ENCODE data around the gene FLNC. TPM values are rescaled to one million over a fixed set of nuclear protein-coding genes. Genes with fewer than 3 reads are reported as not detected.

FLNC gene, protein sequence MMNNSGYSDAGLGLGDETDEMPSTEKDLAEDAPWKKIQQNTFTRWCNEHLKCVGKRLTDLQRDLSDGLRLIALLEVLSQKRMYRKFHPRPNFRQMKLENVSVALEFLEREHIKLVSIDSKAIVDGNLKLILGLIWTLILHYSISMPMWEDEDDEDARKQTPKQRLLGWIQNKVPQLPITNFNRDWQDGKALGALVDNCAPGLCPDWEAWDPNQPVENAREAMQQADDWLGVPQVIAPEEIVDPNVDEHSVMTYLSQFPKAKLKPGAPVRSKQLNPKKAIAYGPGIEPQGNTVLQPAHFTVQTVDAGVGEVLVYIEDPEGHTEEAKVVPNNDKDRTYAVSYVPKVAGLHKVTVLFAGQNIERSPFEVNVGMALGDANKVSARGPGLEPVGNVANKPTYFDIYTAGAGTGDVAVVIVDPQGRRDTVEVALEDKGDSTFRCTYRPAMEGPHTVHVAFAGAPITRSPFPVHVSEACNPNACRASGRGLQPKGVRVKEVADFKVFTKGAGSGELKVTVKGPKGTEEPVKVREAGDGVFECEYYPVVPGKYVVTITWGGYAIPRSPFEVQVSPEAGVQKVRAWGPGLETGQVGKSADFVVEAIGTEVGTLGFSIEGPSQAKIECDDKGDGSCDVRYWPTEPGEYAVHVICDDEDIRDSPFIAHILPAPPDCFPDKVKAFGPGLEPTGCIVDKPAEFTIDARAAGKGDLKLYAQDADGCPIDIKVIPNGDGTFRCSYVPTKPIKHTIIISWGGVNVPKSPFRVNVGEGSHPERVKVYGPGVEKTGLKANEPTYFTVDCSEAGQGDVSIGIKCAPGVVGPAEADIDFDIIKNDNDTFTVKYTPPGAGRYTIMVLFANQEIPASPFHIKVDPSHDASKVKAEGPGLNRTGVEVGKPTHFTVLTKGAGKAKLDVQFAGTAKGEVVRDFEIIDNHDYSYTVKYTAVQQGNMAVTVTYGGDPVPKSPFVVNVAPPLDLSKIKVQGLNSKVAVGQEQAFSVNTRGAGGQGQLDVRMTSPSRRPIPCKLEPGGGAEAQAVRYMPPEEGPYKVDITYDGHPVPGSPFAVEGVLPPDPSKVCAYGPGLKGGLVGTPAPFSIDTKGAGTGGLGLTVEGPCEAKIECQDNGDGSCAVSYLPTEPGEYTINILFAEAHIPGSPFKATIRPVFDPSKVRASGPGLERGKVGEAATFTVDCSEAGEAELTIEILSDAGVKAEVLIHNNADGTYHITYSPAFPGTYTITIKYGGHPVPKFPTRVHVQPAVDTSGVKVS (N-terminal part only)
- 152 and 239 TPM in 2 replicates for total RNA-seq

DNA sequence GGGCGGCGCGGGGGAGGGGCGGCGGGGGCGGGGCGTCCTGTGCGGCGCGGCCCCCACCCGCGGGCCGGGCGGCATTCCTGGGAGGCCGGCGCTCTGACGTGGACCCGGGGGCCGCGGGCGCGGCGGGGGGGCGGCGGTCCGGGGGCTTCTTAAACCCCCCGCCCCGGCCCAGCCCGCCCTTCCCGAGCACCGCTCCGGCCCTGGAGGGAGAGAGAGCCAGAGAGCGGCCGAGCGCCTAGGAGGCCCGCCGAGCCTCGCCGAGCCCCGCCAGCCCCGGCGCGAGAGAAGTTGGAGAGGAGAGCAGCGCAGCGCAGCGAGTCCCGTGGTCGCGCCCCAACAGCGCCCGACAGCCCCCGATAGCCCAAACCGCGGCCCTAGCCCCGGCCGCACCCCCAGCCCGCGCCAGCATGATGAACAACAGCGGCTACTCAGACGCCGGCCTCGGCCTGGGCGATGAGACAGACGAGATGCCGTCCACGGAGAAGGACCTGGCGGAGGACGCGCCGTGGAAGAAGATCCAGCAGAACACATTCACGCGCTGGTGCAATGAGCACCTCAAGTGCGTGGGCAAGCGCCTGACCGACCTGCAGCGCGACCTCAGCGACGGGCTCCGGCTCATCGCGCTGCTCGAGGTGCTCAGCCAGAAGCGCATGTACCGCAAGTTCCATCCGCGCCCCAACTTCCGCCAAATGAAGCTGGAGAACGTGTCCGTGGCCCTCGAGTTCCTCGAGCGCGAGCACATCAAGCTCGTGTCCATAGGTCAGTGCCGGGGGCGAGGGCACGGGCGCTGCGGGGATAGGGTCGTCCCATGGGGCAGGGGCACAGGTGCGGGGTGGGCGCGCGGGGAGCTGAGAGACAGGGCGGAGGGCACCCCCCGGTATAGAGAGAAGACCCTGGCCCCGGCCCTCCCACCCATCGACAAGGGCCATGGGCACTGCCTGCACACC is at the start of gene FLNC:
Gene FLNC (plus strand): TSS at position 176 of the 947 bp plus-strand sequence. CDS start 232 bp downstream, at position 408.

DNA sequence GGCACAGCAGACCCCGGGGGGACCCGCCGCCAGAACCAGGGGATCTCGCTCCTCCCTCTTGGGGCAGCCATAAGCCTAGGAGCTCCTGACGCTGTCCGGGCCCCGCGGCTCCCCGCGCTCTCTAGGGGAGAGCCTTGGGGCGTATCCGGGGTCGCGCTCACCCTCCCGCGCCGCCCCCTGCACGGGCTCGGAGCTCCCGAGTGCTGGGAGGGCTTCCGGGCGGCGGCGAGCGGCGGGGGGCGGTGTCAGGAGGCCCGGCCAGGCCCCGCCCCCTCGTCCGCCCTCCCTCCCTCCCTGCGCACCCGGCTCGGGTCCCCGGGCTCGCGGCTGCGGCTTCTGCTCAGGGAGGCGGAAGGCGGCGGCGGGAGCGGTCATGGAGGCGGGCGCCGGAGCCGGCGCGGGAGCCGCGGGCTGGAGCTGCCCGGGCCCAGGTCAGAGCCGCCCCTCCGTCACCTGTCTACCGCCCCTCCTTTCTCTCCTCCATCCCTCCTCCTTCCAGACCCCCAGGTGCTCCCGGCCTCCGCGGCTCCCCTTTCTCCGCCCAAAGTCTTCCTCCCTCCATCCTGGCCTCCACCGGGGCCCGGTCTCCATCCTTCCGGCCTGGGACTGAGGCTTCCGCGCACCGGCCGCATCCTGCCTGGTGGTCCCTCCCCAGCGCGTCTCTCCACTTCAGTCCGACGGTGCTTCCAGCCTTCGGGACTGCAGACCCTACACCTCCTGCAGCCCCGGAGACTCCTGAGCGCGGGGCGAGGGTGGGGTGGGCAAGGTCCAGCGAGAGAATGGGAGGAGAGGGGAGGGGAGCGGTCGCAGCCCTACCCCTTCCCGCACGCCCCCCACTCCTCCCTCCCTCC is 38.9 kb upstream of the FLNC start, which contains the start of gene CCDC136:
Gene CCDC136 (plus strand): TSS at position 848 of the 851 bp plus-strand sequence. CDS start 444 bp downstream, outside the sequence.

DNA sequence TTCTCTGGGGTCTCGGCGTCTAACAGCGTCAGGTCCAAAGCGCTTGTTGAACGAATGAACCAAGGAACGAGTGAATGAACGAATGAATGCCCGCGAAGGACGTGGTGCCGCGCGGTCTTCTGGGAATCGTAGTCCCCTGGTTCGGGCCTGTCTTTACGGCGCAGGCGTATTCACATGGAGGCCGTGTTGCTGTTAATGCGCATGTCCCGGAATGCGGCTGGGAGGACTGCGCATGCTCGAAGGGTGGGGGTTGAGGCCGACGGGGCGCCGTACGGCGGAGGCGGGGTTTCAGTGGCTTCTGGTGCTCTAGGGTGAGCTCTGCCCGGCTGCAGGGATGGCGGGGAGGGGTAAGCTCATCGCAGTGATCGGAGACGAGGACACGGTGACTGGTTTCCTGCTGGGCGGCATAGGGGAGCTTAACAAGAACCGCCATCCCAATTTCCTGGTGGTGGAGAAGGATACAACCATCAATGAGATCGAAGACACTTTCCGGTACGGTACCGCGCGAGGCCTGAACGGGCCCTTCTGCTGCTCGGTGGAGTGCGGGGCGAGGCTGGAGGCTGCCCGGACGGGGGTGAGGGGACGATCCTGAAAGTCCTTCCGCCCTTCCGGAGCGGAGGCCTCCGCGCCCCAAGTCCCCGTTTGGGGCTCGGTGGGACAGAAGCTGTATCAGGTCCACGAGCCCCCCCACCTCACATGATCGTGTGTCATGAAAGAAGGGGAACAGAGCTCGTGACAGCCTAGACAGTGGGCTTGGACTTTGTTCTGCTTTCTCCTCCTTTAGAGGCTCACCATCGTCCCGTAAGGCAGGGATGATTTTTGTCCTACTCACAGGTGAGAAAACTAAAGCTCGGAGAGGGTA is 32.6 kb downstream of the FLNC start, which contains the start of gene ATP6V1F:
Gene ATP6V1F (plus strand): TSS at position 286 of the 862 bp plus-strand sequence. CDS start 49 bp downstream, at position 335.

Other genes starting within 250 kb of the FLNC start
- gene GARIN1A, start 158.1 kb upstream of the FLNC start, total RNA-seq: 0.18 and 0.28 TPM in 2 replicates
- gene CALU, start 91.0 kb upstream of the FLNC start, total RNA-seq: 516 and 841 TPM in 2 replicates
- not detected in 2 replicates for gene OPN1SW, start 54.6 kb upstream of the FLNC start, total RNA-seq
- 2.3 and 3.6 TPM in 2 replicates for gene CCDC136, start 38.4 kb upstream of the FLNC start, total RNA-seq
- 74.5 and 76.3 TPM in 2 replicates for gene ATP6V1F, start 32.5 kb downstream of the FLNC start, total RNA-seq
- not detected in 2 replicates for gene KCP, start 80.3 kb downstream of the FLNC start, total RNA-seq
- gene IRF5, start 107.5 kb downstream of the FLNC start, total RNA-seq: 0.28 and 0.36 TPM in 2 replicates
- gene TNPO3, start 224.7 kb downstream of the FLNC start, total RNA-seq: 68.0 and 68.6 TPM in 2 replicates

All from endothelial cell of coronary artery (primary cell).